GM19438 (cell line): ENCODE data around the gene GNG14.
"Not testable (repeated sequence)": the region's sequence is repeated elsewhere in the genome, so short reads cannot be mapped to it uniquely, and the experiment has no call there.

Source experiments
- ATAC-seq: cut with Tn5 transposase; IDR thresholded peaks from one replicate; pipeline ENCODE4 v1.9.1; 2021; ENCODE audit warnings: low read depth; ENCODE audit not compliant: unreplicated experiment

GNG14 gene

DNA sequence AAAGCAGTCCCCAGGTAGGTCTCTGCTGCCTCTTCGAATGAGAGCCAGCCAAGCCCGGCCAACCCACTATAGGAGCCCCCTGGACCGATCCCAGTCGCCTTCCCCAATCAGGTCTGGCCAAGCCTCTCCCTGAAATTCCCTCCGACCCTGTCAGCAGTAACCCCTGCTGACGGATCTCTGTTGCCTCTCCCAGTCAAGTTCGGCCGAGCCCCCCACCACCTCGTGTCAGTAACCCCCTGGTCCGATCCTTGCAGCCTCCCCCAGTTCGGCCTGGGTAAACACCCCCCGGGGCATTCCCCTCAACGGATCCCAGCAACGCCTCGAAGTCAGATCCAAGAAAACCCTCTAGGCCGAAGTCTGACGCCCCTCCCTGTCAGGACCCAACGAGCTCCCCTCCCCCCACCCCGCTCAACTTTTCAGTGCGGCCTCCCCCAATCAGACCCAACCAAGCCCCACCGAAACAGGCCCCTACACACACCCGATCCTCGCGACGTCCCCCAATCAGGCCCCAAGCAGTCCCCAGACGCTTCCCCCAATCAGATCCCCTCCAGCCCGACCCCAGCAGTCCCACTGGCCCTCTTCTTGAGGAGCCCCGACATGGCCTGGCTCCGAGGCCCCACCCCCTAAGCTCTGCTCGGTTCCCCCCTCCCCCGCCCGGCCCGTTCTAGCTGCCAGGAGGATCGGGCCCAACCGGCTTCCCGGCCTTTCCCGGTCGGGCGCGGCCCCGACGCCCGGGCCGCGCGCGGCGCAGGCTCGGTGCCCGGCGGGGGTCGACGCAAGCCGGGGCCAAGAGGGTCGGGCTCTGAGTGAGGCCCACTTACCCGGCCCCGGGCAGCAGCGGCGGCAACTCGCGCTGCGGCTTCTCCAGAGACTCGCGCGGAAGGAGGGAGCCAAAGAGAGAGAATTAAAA, 34.1 kb downstream of the GNG14 start:
- ATAC-seq: peak; percentile 36

DNA sequence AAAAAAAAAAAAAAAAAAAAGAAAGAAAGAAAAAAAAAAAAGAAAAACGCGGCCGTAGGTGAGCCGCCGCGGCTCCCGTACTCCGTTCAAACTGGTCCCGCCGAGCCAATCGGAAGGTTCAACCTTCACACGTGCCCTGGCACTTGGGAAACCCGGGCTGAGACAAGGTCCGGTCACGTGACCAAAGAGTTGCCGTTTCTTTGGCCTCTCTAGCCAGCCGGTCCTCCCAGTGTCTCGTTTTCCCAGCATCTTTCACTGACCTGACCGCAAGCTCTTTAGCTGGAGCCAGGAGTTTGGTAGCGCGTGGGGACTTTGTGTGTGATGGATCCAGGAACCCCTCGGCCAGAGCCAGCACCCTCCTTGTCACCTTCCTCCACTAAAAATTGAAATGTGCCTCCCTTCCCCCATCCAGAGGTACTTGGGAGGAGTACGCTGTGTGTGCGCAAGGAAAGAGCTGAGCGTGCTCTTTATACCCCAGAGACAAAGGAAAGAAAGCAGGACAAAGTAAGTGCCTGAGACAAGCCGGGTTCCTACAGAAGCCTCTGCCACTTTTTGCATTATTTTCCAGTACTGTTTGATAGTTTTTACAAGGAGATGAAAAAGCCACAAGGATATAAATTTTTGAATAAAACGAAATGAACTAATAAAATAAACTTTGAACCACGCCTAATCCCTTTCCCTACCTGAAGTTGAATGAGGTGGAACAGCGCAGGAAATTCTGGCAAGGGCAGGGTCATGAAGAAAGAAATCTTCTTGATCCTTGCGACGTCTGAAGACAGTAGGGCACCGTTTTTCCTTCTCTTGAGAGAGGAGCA, 35.0 kb downstream of the GNG14 start:
- peak; percentile 73 for ATAC-seq

DNA sequence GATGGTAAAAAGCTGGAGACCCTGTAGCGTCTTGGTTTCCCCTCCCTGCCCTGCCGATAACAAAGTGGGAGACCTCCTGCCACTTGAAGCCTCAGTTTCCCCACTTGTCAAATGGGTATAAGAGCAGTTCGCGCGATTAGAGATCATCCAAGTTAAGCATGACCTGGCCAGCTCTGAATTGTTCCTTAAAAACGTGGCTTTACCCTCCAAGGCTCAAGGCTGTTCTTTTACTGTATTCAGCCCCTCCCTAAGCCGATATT, 35.5 kb downstream of the GNG14 start:
- ATAC-seq: no peak

DNA sequence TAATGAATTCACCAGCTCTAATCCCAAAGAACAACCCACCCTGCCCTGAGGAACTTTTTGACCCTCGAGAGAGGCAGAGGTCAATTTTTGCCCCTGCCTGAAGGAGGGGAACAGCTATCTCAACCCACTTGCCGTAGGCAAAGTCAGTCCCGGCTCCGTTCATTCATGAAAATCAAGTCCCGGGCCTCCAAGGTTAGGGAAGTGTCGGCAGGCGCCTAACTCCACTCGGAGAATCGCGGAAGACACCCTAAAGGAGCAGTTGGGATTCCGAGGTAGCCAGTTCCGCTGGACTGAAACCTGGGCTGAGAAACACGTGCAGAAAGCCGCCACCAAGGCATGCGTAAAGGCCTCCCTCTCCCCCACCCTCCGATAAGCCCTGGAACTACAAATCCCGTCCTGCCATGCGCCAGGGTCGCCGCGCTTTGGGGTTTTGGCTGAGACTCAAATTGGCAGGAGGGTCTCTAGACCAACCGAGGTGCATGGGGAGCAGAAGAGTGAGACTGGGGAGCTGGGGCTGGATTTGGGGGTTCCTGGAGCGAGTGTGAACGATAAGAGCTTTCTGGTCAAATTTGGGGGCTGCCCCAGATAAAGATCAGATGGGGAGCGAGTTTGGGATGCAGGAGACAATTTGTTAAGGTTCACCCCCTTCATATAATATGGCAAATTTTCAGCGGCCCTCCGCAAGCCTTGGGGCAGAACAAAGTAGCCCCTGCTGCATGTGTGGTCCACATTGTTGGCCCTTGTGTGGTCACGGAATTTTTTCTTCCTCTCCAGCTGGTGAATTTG, 36.0 kb downstream of the GNG14 start, which contains the start of gene TNPO2:
TNPO2 (minus strand) TSS at position 292 of the 786 bp plus-strand sequence. CDS start 2,955 bp downstream, outside the sequence.
- ATAC-seq: no peak

DNA sequence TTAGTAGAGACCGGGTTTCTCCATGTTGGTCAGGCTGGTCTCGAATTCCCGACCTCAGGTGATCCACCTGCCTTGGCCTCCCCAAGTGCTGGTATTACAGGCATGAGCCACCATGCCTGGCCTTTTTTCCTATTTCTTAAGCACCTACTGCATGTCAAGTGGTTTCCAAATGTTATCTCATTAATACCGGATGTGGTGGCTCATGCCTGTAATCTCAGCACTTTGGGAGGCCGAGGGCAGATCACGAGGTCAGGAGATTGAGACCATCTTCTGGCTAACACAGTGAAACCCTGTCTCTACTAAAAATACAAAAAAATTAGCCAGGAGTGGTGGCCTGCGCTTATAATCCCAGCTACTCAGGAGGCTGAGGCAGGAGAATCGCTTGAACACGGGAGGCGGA, 37.8 kb downstream of the GNG14 start:
- ATAC-seq: not testable (repeated sequence)

DNA sequence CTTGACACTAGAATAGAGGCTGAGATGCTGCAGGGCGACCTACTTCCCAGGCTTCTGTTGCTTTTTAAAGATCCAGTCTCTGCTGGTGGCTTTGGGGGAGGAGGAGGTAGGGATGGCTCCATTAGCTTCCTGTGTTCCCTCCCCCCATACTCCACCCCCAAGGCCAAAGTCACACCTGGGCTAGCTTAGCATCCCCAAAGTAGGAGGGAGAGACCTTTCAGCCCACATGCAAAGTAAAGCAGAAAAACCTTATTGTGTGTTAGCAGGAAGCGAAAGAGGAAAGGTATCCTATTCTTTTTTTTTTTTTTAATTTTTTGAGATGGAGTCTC, 39.2 kb downstream of the GNG14 start:
- no peak for ATAC-seq

DNA sequence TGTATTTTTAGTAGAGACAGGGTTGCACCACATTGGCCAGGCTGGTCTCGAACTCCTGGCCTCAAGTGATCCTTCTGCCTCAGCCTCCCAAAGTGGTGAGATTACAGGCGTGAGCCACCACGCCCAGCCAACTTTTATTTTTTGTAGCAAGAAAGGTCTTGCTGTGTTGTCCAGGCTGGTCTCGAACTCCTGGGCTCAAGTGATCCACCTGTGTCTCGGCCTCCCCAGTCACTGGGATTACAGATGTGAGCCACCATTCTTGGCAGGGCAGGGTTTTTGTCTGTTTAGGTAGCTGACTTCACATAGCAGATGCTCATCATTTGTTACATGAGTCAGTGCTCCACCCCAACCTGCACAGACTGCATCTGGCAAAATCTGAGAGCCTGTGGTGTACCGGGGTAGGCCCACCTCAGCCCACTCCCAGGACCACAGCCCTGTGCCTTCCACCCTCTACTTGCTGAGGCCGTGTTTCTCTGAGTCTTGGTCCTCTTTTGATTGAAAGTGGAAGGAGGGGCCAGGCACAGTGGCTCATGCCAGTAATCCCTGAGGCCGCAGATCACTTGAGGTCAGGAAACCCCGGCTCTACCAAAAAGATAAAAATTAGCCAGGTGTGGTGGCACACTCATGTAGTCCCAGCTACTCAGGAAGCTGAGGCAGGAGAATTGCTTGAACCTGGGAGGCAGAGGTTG, 40.1 kb downstream of the GNG14 start:
- ATAC-seq: no peak

DNA sequence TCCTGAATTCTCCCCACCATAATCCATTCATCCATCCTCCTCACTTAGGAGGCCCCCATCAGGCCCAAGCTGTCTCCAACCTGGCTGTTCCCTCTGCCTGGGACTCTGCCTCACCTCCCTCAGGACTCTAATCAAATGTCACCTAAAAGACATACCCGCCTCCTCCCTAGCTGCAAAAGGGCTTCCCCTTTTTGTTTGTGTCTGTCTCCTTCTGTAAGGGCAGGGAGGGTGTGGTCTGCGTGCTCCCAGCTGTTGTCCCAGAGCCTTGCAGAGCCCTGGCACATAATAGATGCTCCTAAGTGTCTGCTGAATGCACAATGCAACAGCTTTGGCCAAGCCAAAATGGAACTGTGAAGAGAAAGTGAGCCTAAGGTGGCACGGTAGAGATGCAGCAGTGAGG, 42.3 kb downstream of the GNG14 start:
- no peak for ATAC-seq

DNA sequence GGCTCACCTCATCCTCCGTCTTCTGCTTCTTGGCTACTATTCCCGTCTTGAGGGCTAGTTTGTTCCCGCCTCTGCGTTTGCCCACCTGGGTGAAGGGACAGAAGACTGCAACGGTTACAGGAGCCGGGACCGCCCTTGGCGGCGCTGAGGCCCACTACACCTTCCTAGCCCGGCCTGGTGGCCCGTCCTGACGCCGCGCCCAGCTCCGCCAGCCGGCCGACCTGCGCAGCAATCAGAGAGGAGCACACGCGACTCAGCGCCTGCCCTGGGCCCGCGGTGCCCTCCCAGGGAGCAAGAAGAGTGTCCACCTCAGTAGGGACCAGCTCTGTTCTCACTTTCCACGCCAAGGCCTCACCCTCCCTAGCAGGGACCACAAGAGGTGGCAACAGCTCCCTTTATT, 43.5 kb downstream of the GNG14 start:
- no peak for ATAC-seq

DNA sequence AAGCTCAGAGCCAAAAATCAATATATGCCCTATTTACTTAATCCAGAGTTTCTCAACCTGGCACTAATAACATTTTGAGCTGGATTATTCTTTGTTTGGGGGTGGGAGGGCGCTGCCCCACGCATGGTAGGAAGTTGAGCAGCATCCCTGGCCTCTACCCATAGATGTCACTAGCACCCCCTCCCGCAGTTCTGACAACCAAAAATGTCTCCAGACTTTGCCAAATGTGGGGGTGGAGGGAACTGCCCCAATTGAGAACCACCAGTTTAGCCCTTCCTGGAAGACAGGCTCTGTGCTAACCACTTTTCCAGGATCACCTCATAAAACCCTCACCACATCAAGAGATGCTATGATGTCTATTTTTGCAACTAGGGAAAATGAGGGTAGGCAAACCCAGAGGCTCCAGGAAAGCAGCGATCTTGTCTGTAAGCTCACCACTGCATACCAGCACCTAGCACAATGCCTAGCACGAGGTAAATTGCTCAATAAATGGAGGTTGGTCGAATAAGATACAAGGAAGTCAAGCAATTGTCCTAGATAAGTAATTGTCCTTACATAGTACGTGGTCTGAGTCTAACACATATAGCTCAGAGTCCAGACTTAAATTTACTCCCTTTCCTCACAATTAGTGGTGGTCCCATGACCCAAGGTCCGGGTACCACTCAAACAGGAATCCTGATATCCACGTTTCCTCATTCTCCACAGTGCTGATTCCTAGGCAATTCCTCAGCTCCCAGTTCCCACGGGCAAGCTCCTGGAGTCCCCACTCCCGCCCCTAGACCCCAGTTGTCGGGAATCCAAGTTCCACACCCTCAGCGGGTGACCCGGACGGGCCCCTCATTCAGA, 45.8 kb downstream of the GNG14 start:
- ATAC-seq: no peak

DNA sequence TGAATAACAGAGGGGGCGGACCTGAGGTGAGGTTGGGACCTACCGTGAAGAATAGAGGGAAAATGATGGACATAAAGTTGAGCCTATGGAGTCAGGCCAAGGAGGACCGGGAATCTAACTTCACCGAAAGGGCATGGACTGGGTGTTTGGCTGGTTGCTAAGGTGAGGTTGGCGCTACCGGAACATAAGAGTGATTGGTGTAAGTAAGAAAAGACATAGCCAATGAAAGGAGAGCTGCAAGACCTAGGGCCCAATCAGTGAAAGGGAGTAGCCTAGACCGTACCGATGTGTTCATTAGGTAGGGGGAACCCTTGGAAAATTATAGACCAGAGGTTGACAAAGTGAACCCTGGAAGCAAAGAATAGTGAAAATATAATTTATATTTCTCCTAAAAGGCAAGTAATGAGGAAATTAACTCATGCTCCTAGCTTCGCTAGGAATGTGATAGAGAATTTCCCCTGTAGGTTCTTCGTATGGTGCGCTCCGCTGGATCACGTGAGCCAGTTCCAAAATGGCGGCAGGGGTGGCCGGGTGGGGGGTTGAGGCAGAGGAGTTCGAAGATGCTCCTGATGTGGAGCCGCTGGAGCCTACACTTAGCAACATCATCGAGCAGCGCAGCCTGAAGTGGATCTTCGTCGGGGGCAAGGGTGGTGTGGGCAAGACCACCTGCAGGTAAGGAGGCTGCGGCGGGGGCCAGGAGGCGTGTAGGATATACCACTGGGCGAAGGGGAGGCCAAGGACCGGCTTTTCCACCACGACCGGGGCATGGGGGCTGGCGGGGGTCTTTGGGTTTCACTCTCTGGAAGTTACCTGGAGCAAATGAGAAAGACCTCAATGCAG, 49.4 kb downstream of the GNG14 start, which contains the start of gene GET3:
GET3 (plus strand) TSS at position 503 of the 840 bp plus-strand sequence; CDS start at position 512, 9 bp downstream.
- peak; percentile 81 for ATAC-seq

DNA sequence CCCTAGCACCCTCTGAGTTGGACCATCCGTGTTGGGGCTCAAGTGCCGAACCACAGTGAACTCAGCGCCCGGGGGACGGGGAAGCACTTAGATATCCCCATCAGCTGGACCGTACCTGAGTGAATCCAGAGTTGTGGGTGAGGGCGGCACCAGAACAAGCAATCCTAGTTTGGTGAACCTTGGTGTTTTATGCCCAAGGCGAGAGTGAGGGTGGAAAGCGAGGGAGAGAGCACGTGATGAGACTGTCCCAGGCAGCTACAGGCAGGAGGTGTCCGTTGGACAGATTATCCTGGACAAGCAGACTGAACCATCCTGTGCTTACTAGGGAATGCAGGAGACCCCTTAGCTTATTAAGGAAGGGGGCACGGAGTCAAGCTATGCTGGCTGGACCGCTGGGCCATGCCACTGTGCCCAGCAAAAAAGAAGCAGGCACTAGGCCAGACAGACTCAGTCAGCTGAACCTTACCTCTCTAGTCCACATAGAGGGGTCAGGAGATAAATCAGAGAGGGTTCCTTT, 50.1 kb downstream of the GNG14 start:
- no peak for ATAC-seq
